OCI-LY3 (cell line): Measurements from ENCODE around the gene PMFBP1.

Experiments
- H2AFZ ChIP-seq: fragments of 200-600, 300-600 bp; shearing (Covaris generic); 2 replicates; pipeline ENCODE4 v1.6.0; 2014; ENCODE audit warnings: antibody characterized with exemption, low read depth, low read length
- H3K27ac ChIP-seq: fragments of 200-600, 300-600 bp; sonication (generic); 2 replicates; pipeline ENCODE4 v1.5.1; 2014; ENCODE audit warnings: mild to moderate bottlenecking, low read length, moderate library complexity, mixed read lengths
- H3K27me3 ChIP-seq: fragments of 200-600, 300-600 bp; sonication (generic); 2 replicates; pipeline ENCODE4 v1.6.1; 2014; ENCODE audit warnings: low read depth, low read length, mixed read lengths
- H3K36me3 ChIP-seq: fragments of 200-600, 300-600 bp; sonication (generic); replicated peaks from 2 replicates; pipeline ENCODE3; 2014; ENCODE audit warnings: low read depth, low read length, mixed read lengths
- H3K4me1 ChIP-seq: fragments of 300-600, 200-600 bp; sonication (generic); 2 replicates; pipeline ENCODE4 v1.6.1; 2014; ENCODE audit warnings: low read length, mixed read lengths
- H3K4me2 ChIP-seq: fragments of 200-600, 300-600 bp; sonication (generic); 2 replicates; pipeline ENCODE4 v1.6.1; 2014; ENCODE audit warnings: low read length, mixed read lengths
- H3K4me3 ChIP-seq: fragments of 300-600, 200-600 bp; sonication (generic); 2 replicates; pipeline ENCODE4 v1.5.1; 2014; ENCODE audit warnings: antibody characterized with exemption, mild to moderate bottlenecking, low read length, moderate library complexity
- H3K79me2 ChIP-seq: fragments of 300-600, 200-600 bp; shearing (Covaris generic); 2 replicates; pipeline ENCODE4 v1.6.1; 2014; ENCODE audit warnings: mild to moderate bottlenecking, low read length, mixed read lengths
- H3K9ac ChIP-seq: fragments of 300-600, 200-600 bp; shearing (Covaris generic); 2 replicates; pipeline ENCODE4 v1.6.0; 2014; ENCODE audit warnings: mild to moderate bottlenecking, low read length, moderate library complexity
- H3K9me3 ChIP-seq: fragments of 200-600, 300-600 bp; shearing (Covaris generic); 2 replicates; pipeline ENCODE4 v1.6.1; 2014; ENCODE audit warnings: low read length, mixed read lengths; ENCODE audit not compliant: insufficient read depth
- H4K20me1 ChIP-seq: fragments of 200-600, 300-600 bp; sonication (generic); 2 replicates; pipeline ENCODE4 v1.6.1; 2016; ENCODE audit warnings: low read length, mixed read lengths; ENCODE audit not compliant: insufficient read depth
- EZH2phosphoT487 ChIP-seq: fragments of 200-600 bp; shearing (Covaris generic); IDR thresholded peaks from 2 replicates; pipeline ENCODE4 v1.6.1; 2018; ENCODE audit warnings: antibody characterized with exemption, mixed run types, low read depth
- TF ChIP-seq, protein P1 (sequence below): fragments of 200-600, 300-600 bp; sonication (generic); IDR thresholded peaks from 2 replicates; pipeline ENCODE4 v1.5.1; 2014; ENCODE audit warnings: antibody characterized with exemption, low read length, low read depth

PMFBP1 gene

GRCh38 chr16:72159801-72160200, 12.2 kb downstream of the PMFBP1 start:
- TF ChIP-seq EZH2phosphoT487: no peak
- TF ChIP-seq, protein P1, sequence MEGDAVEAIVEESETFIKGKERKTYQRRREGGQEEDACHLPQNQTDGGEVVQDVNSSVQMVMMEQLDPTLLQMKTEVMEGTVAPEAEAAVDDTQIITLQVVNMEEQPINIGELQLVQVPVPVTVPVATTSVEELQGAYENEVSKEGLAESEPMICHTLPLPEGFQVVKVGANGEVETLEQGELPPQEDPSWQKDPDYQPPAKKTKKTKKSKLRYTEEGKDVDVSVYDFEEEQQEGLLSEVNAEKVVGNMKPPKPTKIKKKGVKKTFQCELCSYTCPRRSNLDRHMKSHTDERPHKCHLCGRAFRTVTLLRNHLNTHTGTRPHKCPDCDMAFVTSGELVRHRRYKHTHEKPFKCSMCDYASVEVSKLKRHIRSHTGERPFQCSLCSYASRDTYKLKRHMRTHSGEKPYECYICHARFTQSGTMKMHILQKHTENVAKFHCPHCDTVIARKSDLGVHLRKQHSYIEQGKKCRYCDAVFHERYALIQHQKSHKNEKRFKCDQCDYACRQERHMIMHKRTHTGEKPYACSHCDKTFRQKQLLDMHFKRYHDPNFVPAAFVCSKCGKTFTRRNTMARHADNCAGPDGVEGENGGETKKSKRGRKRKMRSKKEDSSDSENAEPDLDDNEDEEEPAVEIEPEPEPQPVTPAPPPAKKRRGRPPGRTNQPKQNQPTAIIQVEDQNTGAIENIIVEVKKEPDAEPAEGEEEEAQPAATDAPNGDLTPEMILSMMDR: no peak
- Histone ChIP-seq H2AFZ (no peak overlapping the region), H3K4me2 (no peak overlapping the region), H4K20me1 (no peaks in the 10 kb centered on the region), H3K4me3 (no peak overlapping the region), H3K36me3 (peaks cover 2% of the 10 kb centered on the region), H3K27ac (no peak overlapping the region), H3K9me3 (no peaks in the 10 kb centered on the region), H3K4me1 (peaks cover 2% of the 10 kb centered on the region; the same call in 1 of the 2 replicates), H3K27me3 (no peaks in the 10 kb centered on the region), H3K79me2 (no peaks in the 10 kb centered on the region), H3K9ac (no peak overlapping the region)

GRCh38 chr16:72159386-72159785, 12.6 kb downstream of the PMFBP1 start:
- H3K27me3 ChIP-seq: no peaks in the 10 kb centered on the region
- no peak overlapping the region for H3K4me3 ChIP-seq
- no peaks in the 10 kb centered on the region for H4K20me1 ChIP-seq
- no peak overlapping the region for H3K4me2 ChIP-seq
- peaks cover 3% of the 10 kb centered on the region; the same call in 1 of the 2 replicates for H3K4me1 ChIP-seq
- no peaks in the 10 kb centered on the region for H3K9me3 ChIP-seq
- no peaks in the 10 kb centered on the region for H3K79me2 ChIP-seq
- H3K27ac ChIP-seq: no peak overlapping the region
- no peak overlapping the region for H2AFZ ChIP-seq
- peaks cover 2% of the 10 kb centered on the region for H3K36me3 ChIP-seq
- no peak overlapping the region for H3K9ac ChIP-seq
- TF ChIP-seq, protein P1: no peak

GRCh38 chr16:72149676-72150464, 22.1 kb downstream of the PMFBP1 start:
- Histone ChIP-seq H3K9me3 (no peaks in the 10 kb centered on the region), H3K4me3 (no peak overlapping the region), H3K4me2 (no peak overlapping the region), H2AFZ (no peak overlapping the region), H3K36me3 (no peaks in the 10 kb centered on the region), H3K79me2 (no peaks in the 10 kb centered on the region), H4K20me1 (no peaks in the 10 kb centered on the region), H3K9ac (no peak overlapping the region), H3K4me1 (peaks cover 2% of the 10 kb centered on the region; the same call in 1 of the 2 replicates), H3K27ac (no peak overlapping the region), H3K27me3 (no peaks in the 10 kb centered on the region)
- TF ChIP-seq EZH2phosphoT487: no peak
- TF ChIP-seq, protein P1: peak; percentile 34

DNA sequence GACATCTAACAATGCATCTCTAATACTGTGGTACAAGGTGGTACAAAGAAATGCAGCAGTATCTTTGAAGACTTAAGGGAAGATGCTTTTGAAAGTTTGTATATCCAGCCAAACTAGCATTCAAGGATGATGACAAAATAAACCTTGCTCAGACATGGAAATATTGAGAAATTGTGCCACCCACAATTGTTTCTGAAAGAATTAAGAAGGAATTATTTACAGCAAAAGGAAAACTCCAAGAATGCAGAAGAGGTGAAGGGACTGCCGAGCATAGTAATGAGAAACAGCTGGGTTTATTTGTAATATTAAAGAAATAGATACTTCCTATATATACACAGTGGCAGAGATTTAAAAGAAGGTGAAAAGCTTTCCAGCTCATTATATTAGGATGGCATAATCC, 29.5 kb downstream of the PMFBP1 start:
- Histone ChIP-seq H3K9me3 (no peaks in the 10 kb centered on the region), H2AFZ (no peak overlapping the region), H4K20me1 (no peaks in the 10 kb centered on the region), H3K4me1 (no peaks in the 10 kb centered on the region), H3K27me3 (no peaks in the 10 kb centered on the region), H3K4me3 (no peak overlapping the region), H3K4me2 (no peak overlapping the region), H3K9ac (no peak overlapping the region), H3K36me3 (no peaks in the 10 kb centered on the region), H3K79me2 (no peaks in the 10 kb centered on the region), H3K27ac (no peak overlapping the region)
- TF ChIP-seq EZH2phosphoT487: no peak
- TF ChIP-seq, protein P1: no peak
